Daoy (cell line): Measurements from ENCODE around the gene MTHFD1L. TPM values are rescaled to one million over a fixed set of nuclear protein-coding genes. Genes with fewer than 3 reads are reported as not detected.
"Not testable (repeated sequence)": the region's sequence is repeated elsewhere in the genome, so short reads cannot be mapped to it uniquely, and the experiment has no call there.

Experiments used
- DNase-seq: peaks from one replicate; pipeline ENCODE4 v3.0.0-alpha.2; 2015; ENCODE audit warnings: low read depth
- total RNA-seq: library from RNA; depleted of rRNA; stranded (reverse); fragments of >200 nt; shearing (Covaris generic); gene quantifications from 2 replicates; pipeline ENCODE4 v1.2.3, GENCODE V29; 2014

Gene MTHFD1L
- total RNA-seq, 1 experiment from 2014 or later: 17.8 TPM

GRCh38 chr6:151119823-151120524, 254.5 kb downstream of the MTHFD1L start:
- no peak for DNase-seq

GRCh38 chr6:151121900-151122299, 256.4 kb downstream of the MTHFD1L start:
- no peak for DNase-seq

GRCh38 chr6:151123641-151124040, 258.1 kb downstream of the MTHFD1L start:
- not testable (repeated sequence) for DNase-seq

- not testable (repeated sequence) for DNase-seq
Observed at GRCh38 chr6:151125242-151125641, 259.7 kb downstream of the MTHFD1L start.

- peak; percentile 43 for DNase-seq
Observed at GRCh38 chr6:151125651-151126416, 260.3 kb downstream of the MTHFD1L start.

GRCh38 chr6:151126417-151126724, 260.9 kb downstream of the MTHFD1L start:
- not testable (repeated sequence) for DNase-seq

GRCh38 chr6:151127133-151127798, 261.8 kb downstream of the MTHFD1L start:
- DNase-seq: not testable (repeated sequence)

- no peak for DNase-seq
Observed at GRCh38 chr6:151128763-151129370, 263.4 kb downstream of the MTHFD1L start.

GRCh38 chr6:151130329-151130728, 264.8 kb downstream of the MTHFD1L start:
- DNase-seq: no peak

GRCh38 chr6:151131324-151132007, 266.0 kb downstream of the MTHFD1L start:
- no peak for DNase-seq

GRCh38 chr6:151136141-151136755, 270.7 kb downstream of the MTHFD1L start:
- DNase-seq: no peak

- DNase-seq: no peak
Observed at GRCh38 chr6:151137542-151137941, 272.0 kb downstream of the MTHFD1L start.

- no peak for DNase-seq
Observed at GRCh38 chr6:151139524-151139923, 274.0 kb downstream of the MTHFD1L start.

- no peak for DNase-seq
Observed at GRCh38 chr6:151140767-151141166, 275.3 kb downstream of the MTHFD1L start.

GRCh38 chr6:151141685-151142084, 276.2 kb downstream of the MTHFD1L start:
- peak; percentile 35 for DNase-seq

- DNase-seq: no peak
Observed at GRCh38 chr6:151142676-151143075, 277.2 kb downstream of the MTHFD1L start.

GRCh38 chr6:151143337-151143736, 277.8 kb downstream of the MTHFD1L start:
- DNase-seq: no peak

GRCh38 chr6:151143806-151144205, 278.3 kb downstream of the MTHFD1L start:
- no peak for DNase-seq

GRCh38 chr6:151147118-151147832, 281.8 kb downstream of the MTHFD1L start:
- DNase-seq: no peak

- DNase-seq: peak; percentile 67
Observed at GRCh38 chr6:151148111-151148510, 282.6 kb downstream of the MTHFD1L start.

- DNase-seq: no peak
Observed at GRCh38 chr6:151149793-151150192, 284.3 kb downstream of the MTHFD1L start.
